ENCODE data around the gene CSMD2. TPM values are rescaled to one million over a fixed set of nuclear protein-coding genes. Genes with fewer than 3 reads are reported as not detected.

Gene CSMD2
- total and polyA plus RNA-seq, 7 donors, result under 0.01 to 0.83 (median 0.16) TPM

DNA sequence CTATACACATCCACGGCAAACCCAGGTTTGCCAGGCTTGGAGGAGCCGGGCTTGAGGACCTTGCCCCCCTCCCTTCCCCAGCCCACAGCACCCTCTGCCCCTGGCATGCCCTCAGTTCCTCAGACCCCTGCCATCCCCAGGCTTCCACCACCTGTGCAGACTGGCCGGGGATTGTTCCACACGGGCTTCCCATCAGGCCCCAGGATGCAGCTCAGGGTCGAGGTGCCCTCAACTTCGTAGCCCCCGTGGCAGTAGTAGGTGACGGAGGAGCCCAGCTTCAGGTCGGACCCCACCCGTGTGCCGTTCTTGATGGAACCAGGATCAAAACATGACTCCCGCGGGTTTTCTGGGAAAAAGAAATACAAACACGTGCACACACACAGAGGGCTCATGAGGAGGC lies 528.8 kb downstream of the CSMD2 start:
- no peak for DNase-seq
- no peak overlapping the region for H3K27ac ChIP-seq
- TF ChIP-seq POLR2AphosphoS5 (IDR thresholded peaks at IDR 0.05) (no peak), EP300 (IDR thresholded peaks at IDR 0.05) (no peak), POLR2A (IDR thresholded peaks at IDR 0.05) (no peak)
- TF ChIP-seq, protein P1, sequence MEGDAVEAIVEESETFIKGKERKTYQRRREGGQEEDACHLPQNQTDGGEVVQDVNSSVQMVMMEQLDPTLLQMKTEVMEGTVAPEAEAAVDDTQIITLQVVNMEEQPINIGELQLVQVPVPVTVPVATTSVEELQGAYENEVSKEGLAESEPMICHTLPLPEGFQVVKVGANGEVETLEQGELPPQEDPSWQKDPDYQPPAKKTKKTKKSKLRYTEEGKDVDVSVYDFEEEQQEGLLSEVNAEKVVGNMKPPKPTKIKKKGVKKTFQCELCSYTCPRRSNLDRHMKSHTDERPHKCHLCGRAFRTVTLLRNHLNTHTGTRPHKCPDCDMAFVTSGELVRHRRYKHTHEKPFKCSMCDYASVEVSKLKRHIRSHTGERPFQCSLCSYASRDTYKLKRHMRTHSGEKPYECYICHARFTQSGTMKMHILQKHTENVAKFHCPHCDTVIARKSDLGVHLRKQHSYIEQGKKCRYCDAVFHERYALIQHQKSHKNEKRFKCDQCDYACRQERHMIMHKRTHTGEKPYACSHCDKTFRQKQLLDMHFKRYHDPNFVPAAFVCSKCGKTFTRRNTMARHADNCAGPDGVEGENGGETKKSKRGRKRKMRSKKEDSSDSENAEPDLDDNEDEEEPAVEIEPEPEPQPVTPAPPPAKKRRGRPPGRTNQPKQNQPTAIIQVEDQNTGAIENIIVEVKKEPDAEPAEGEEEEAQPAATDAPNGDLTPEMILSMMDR (IDR thresholded peaks at IDR 0.05), result no peak
- peaks cover 0 to 3% (median 0%) of the 10 kb centered on the region in 4 donors for H3K4me1 ChIP-seq
- H3K36me3 ChIP-seq, result no peaks in the 10 kb centered on the region
- H3K9me3 ChIP-seq, result no peaks in the 10 kb centered on the region
- intact Hi-C loops (cut with DNase I), result loop anchor here (10.0 kb wide), 1 partner anchor 969 kb away; no protein-coding TSS in a partner anchor
- no peak overlapping the region for H3K4me3 ChIP-seq
- H3K27me3 ChIP-seq, result peaks cover 0 to 5% (median 0%) of the 10 kb centered on the region in 3 donors
- 90% methylated on average over 14 of the region's 14 CpGs for WGBS, 2 donors

DNA sequence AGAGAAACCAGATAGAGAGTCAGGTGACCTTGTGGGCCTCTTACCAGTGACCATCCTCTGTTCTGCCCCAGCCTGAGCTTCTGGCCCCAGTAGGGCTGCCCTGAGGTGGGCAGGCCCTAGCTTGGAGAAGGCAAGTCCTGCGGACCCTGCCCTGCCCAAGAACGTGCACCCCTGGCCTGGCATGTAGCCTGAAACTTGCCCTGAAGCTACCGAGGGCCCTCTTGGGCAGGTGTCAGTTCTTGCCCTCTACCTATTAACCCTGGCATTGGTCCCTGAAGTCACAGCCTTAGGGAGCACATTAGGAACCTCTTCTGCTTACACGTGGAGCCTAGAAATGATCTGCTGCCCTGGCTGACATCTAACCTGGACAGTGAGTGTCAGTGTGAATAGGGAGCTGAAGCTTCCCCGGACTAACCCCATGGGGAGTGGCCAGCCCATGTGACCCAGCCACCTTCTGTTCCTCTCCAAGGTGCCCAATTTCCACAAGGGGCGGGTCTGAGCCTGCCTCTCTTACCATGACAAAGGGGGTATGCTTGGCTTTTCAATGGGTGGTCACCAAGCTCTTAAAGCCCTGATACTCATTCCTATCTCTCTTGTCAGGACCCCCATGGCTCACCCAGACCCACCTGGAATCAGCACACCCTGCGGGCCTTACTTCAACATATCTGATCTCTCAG lies 529.6 kb downstream of the CSMD2 start:
- Histone ChIP-seq H3K27ac (no peak overlapping the region), H3K9me3 (no peaks in the 10 kb centered on the region), H3K4me3 (no peak overlapping the region), H3K36me3 (no peaks in the 10 kb centered on the region), H3K4me1 (peaks cover 0 to 3% (median 0%) of the 10 kb centered on the region in 4 donors), H3K27me3 (peaks cover 0 to 5% (median 0%) of the 10 kb centered on the region in 3 donors)
- intact Hi-C loops (cut with DNase I), result loop anchor here (10.0 kb wide), 1 partner anchor 969 kb away; no protein-coding TSS in a partner anchor
- DNase-seq, result no peak
- TF ChIP-seq, protein P1 (IDR thresholded peaks at IDR 0.05), result no peak
- TF ChIP-seq POLR2A (IDR thresholded peaks at IDR 0.05) (no peak), EP300 (IDR thresholded peaks at IDR 0.05) (no peak), POLR2AphosphoS5 (IDR thresholded peaks at IDR 0.05) (no peak)
- 53 to 74% methylated on average over 7 of the region's 7 CpGs for WGBS, 2 donors

DNA sequence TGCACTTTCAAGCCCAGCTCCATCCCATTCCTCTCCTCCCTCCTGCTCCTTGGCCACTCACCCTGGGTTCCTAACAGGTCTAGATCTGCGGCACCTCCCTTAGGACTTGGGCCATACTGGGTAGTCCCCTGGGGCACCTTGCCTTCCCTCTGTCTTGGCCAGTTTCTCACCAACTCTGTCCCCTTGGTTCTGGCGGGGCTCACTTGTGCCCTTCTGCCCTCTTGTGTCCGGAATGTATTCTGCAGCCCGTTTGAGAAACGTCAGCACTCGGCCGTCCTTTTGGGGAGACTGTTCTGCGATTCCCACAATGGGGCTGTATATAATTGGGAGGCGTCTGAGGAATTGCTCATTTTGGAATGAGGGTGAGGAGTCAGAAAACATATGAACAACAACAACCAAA lies 530.2 kb downstream of the CSMD2 start:
- Histone ChIP-seq H3K4me1 (peaks cover 0 to 3% (median 0%) of the 10 kb centered on the region in 4 donors), H3K27me3 (peaks cover 0 to 5% (median 0%) of the 10 kb centered on the region in 3 donors), H3K27ac (no peak overlapping the region), H3K36me3 (no peaks in the 10 kb centered on the region), H3K4me3 (no peak overlapping the region), H3K9me3 (no peaks in the 10 kb centered on the region)
- DNase-seq, result no peak
- TF ChIP-seq POLR2A (IDR thresholded peaks at IDR 0.05) (no peak), POLR2AphosphoS5 (IDR thresholded peaks at IDR 0.05) (no peak), EP300 (IDR thresholded peaks at IDR 0.05) (no peak)
- TF ChIP-seq, protein P1 (IDR thresholded peaks at IDR 0.05), result peak in 3 of 4 experiments; percentile 19 to 47 (median 46)
- intact Hi-C loops (cut with DNase I), result loop anchor here (10.0 kb wide), 1 partner anchor 970 kb away; no protein-coding TSS in a partner anchor
- 13 to 21% methylated on average over 9 of the region's 9 CpGs for WGBS, 2 donors

DNA sequence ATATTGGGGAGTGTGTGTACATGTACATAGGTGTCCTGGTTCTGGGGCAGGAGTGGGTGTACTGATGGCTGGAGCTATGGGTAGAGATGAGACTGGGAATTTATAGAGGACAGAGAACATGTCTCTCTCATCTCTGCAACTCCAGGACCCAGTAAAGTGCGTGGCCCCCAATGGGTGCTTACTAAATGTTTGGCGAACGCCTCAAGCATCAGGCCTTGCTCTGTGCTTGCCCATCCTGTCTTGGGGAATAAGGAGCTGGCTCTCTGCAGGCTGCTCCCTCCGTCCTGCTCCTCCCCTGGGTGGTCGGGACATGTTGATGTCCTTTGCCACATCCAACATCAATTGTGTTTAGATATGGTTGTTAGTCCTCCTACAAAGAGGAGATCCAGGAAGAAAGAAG lies 530.9 kb downstream of the CSMD2 start:
- Histone ChIP-seq H3K27me3 (peaks cover 0 to 5% (median 0%) of the 10 kb centered on the region in 3 donors), H3K4me3 (no peak overlapping the region), H3K4me1 (peaks cover 0 to 3% (median 0%) of the 10 kb centered on the region in 4 donors), H3K36me3 (no peaks in the 10 kb centered on the region), H3K9me3 (no peaks in the 10 kb centered on the region), H3K27ac (no peak overlapping the region)
- intact Hi-C loops (cut with DNase I), result loop anchor here (10.0 kb wide), 1 partner anchor 971 kb away; no protein-coding TSS in a partner anchor
- no peak for TF ChIP-seq EP300 (IDR thresholded peaks at IDR 0.05)
- TF ChIP-seq, protein P1 (IDR thresholded peaks at IDR 0.05), result no peak
- no peak for TF ChIP-seq POLR2AphosphoS5 (IDR thresholded peaks at IDR 0.05)
- no peak for TF ChIP-seq POLR2A (IDR thresholded peaks at IDR 0.05)
- 86 to 90% methylated on average over 5 of the region's 5 CpGs for WGBS, 2 donors
- no peak for DNase-seq

Data from sigmoid colon (tissue), 7 donors.